IMR-90 (cell line): ENCODE measurements around the gene DSCAML1.

ENCODE experiments used
- CTCF ChIP-seq: conservative IDR thresholded peaks from 2 replicates; pipeline ENCODE4 v1.5.1; 2012; ENCODE audit warnings: mild to moderate bottlenecking, low read depth, low read length, improper control_type of control experiment
- MAFK ChIP-seq: IDR thresholded peaks from 2 replicates; pipeline ENCODE4 v1.6.1; 2012; ENCODE audit warnings: low read depth, low read length, improper control_type of control experiment
- MXI1 ChIP-seq: IDR thresholded peaks from 2 replicates; pipeline ENCODE4 v1.6.1; 2012; ENCODE audit warnings: low read depth, mild to moderate bottlenecking, low read length, moderate library complexity, borderline replicate concordance
- POLR2A ChIP-seq: IDR thresholded peaks from 2 replicates; pipeline ENCODE4 v1.6.1; 2012; ENCODE audit warnings: mild to moderate bottlenecking, low read depth, low read length
- RAD21 ChIP-seq: IDR thresholded peaks from 2 replicates; pipeline ENCODE4 v1.6.1; 2012; ENCODE audit warnings: low read length, improper control_type of control experiment
- RFX5 ChIP-seq: IDR thresholded peaks from 2 replicates; pipeline ENCODE4 v1.8.0; 2012; ENCODE audit warnings: low read depth, mild to moderate bottlenecking, low read length, moderate library complexity
- TF ChIP-seq, protein P1 (sequence below): fragments of 150-350 bp; IDR thresholded peaks from 2 replicates; pipeline ENCODE4 v1.6.1; 2017; ENCODE audit warnings: mild to moderate bottlenecking, antibody characterized with exemption, low read length, low read depth

DNA sequence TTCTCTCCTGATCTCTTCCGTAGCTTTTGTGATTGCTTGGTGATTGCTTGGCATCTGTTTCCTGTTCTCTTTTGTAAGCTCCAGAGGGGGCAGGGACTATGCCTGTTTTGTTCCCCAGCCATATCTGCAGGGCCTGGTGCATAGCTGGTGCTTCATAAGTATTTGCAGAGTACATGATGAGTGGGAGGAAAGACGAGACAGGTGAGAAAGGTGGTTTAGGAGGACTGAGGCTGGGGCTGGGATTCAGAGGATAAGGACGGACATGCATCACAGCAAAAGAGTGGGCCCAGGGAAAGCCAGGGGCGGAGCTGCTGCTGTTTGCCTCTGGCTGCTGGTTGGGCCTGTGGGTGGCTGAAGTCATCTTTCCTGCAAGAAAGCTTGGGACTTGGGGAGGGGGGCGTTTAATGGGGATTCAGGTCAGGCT, 62.4 kb downstream of the DSCAML1 start:
- TF ChIP-seq CTCF (no peak), POLR2A (no peak), RAD21 (no peak), MXI1 (no peak), MAFK (no peak), RFX5 (no peak)
- TF ChIP-seq, protein P1, sequence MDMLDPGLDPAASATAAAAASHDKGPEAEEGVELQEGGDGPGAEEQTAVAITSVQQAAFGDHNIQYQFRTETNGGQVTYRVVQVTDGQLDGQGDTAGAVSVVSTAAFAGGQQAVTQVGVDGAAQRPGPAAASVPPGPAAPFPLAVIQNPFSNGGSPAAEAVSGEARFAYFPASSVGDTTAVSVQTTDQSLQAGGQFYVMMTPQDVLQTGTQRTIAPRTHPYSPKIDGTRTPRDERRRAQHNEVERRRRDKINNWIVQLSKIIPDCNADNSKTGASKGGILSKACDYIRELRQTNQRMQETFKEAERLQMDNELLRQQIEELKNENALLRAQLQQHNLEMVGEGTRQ = no peak
